Stimulated activated CD4-positive, alpha-beta T cell treated with anti-CD3 and anti-CD28 coated beads, Interleukin-1b, Interleukin-23, amount 100 ng/mL, for 48 hours (primary cell): ENCODE measurements around the gene SOX2.
A peak's percentile ranks its signal among the peaks of the same experiment; 100 is the strongest.

Experiments
- DNase-seq: peaks from one replicate; pipeline ENCODE4 v3.0.0-alpha.2; 2020

Gene SOX2

DNA sequence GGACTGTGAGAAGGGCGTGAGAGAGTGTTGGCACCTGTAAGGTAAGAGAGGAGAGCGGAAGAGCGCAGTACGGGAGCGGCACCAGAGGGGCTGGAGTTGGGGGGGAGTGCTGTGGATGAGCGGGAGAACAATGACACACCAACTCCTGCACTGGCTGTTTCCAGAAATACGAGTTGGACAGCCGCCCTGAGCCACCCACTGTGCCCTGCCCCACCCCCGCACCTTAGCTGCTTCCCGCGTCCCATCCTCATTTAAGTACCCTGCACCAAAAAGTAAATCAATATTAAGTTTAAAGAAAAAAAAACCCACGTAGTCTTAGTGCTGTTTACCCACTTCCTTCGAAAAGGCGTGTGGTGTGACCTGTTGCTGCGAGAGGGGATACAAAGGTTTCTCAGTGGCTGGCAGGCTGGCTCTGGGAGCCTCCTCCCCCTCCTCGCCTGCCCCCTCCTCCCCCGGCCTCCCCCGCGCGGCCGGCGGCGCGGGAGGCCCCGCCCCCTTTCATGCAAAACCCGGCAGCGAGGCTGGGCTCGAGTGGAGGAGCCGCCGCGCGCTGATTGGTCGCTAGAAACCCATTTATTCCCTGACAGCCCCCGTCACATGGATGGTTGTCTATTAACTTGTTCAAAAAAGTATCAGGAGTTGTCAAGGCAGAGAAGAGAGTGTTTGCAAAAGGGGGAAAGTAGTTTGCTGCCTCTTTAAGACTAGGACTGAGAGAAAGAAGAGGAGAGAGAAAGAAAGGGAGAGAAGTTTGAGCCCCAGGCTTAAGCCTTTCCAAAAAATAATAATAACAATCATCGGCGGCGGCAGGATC, at the start of gene SOX2:
TSS of gene SOX2 (plus strand) at position 601 of the 811 bp plus-strand sequence. CDS start 436 bp downstream, outside the sequence.
- no peak for DNase-seq

DNA sequence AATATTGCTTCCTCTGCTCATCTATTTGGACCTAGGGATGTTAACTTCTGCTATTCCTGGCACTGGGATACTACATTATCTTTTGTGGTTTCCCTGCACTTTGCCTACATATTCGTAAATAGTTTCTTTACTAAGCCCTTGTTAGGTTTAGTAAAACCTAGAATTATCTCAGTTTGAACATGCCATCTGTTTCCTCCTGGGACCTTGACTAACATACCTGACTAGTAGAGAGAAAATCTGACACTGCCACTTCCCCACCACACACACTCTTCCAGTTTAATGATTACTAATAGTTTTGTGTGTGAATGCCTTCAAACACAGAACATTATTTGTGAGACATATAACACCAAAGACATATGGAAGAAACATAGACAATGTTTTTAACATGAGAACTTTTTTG, 28.2 kb upstream of the SOX2 start:
- no peak for DNase-seq

DNA sequence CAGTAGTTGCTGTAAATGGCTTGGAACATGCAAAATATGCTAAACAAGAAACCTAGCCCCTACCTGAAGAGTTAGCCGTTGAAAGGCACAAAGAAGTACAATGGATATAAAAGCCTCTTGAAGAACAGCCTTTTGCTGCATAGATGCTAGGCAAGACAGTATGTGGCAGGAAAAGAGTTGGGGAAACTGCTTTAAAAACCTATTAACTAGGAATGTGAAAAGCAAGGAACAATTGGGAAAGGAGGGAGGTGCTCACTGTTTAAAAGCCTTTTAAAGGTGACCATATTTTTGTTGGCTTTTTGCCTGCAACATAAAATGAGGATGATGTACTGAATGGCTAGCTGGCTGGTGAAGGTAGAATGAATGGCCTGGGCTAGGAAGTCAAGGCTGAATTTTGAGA, 24.5 kb upstream of the SOX2 start:
- DNase-seq: no peak

DNA sequence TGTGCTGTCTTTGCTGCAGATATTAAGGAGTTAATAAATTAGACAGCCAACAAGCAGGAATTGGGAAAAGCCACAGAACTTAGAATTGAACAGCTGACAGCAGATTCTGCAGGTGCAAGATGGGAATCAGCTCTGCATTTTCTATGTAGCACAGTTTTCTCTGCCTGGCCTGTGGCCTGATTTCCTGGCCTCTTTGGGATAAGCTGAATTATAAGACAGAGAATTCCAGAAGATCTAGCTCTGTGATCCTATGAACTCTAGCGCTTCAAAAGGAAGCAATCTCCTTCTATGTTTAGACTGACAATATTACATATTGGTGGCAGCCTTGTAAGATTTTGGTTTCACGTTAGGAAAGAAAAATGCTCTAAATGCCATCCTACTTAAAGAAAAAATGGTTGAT, 24.0 kb upstream of the SOX2 start:
- DNase-seq: no peak

DNA sequence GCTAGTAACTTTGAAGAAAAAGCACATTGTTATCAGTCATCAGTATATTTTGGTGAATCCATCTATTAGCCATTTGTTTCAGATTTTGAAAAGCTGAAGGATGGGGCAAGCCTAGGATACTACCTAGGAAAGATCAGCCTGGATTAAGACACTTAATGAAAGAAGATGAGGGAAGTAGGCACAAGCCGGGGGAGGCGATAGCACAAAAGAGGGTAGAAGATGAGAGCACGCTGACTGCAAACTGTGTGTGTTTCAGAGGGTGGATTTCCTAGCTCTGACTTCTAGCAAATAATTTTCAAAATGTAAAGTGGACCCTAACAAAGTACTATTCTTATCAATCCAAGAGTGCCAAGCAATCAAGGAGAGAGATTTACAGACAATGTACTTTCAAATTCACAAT, 22.2 kb upstream of the SOX2 start:
- DNase-seq: no peak

DNA sequence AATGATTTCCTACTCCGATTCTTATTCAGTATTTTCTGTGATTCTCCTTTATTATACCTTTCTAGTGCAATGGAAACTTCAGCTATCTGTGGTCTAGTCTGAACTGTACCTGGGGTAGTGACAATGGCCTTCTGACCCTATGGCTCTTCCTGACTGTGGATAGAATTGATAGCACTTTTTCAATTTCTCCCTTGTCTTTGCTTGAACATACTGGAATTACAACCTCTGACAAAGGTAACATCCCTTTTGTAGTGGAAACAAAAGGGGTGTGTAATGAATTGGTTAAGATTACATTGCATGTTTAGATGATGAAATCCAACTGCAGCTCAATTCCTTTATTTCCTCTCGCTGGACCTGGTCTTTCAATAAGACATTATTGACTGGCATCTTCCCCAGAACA, 21.0 kb upstream of the SOX2 start:
- no peak for DNase-seq

DNA sequence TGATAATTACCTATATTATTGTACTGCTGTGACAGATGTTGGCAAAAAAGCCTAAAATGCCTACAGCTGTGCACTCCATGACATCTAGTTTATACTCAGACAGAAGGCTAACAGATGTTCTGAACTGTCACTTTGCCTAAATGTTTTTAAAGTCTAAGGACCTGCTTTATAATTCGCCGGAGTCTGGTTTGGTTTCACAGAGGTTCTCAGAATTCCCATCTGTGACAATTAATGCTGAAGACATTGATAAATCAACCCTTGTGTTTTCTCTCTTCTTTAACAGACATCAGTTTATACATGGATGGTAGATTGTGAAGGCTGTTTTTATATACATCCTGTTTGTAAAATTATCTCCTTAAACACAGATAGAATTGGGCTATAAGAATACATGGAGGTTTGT, 19.8 kb upstream of the SOX2 start:
- DNase-seq: no peak

DNA sequence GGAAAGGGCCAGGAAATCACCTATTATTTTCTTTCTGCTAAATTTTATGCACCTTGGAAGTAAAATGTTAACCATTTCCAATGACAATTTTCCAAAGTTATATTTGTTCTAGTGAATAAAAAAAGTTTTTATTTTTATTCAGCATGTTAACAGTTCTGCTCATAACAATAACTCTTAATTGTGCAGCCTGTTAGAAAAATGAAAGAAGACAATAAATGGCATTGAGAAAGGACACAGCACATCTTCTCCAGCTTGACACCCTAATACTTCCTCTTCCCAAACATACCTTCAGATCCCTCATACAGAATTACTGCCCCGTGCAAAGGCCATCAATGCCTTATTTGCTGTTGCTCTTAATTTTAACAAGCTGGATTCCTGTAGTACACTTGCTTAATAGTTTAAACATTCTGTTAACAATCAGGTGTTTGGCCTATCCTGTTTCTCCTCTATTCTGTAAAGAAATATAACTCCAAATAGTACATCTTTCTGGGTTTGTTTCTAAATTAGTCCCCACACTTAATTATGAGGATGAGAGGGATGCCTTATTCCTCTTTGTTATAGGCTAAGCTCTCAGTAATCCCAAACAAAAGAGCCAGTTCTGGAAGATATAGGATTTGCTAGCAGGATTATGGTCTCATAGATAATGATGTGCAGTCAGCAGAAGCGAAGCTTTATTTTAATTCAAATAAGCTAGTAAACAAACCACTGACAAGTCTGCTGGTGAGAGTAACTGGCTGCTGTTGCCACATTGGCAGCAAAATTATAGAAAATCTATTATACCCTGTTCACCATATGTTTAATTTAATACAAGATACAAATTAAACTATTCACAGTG, 19.2 kb upstream of the SOX2 start:
- DNase-seq: no peak

DNA sequence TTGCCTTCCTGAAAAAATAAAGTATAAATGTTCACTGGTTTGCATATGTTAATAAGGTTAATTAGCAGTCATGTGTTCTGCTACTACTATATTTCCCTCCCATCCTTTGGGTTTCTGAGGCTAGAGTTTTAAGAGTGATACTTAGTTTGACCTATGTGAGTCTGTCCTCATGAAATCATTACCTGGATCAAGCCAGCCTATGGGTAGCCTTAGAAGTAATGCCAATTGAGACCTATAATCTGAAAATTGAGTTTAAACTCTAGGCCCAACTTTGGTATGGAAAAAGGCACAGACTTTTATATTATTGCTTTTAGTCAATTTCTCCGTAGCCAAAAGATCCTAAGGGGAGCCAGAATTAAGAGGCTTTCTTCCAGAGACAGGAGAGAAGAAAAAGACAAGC, 18.4 kb upstream of the SOX2 start:
- DNase-seq: no peak

DNA sequence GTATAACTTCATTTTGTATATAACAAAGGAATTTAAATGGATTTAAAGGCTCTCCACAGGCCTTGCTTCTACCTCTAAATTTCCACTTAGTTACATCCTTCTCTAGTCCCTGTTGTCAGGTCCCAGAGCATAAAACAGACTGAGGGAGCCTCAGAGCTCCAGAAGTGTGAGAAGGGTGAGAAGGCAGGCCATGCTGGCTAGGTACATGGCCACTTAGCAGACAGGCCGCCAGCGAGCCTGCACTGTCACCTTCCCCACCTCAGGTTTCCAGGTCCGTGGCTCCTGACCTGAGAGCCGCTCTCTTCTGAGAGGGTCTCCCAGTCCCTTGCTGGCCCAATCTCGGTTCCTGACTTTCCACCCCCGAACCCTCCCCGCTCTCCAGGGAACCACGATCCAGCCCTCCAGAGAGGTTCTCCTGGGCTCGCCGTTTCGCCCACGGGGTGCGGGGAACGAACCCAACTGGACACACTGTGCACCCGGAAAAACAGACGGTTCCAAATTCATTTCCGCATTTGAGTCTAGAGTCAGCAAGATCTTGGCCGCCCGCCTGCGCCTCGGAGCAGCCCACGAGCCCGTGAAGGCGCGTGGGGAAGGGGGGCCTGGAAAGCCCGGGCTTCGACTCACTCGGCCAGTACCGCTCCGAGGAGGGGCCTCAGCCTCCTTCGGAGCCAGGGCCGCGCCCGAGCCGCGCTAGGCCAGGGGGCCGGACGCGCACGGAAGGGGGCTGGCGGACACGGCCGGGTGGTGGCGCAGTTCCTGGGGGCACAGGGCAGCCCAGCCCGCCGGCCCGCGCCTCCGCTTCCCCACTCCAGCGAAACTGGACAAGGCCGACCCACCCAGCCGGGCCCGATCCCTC, 16.7 kb upstream of the SOX2 start:
- no peak for DNase-seq

DNA sequence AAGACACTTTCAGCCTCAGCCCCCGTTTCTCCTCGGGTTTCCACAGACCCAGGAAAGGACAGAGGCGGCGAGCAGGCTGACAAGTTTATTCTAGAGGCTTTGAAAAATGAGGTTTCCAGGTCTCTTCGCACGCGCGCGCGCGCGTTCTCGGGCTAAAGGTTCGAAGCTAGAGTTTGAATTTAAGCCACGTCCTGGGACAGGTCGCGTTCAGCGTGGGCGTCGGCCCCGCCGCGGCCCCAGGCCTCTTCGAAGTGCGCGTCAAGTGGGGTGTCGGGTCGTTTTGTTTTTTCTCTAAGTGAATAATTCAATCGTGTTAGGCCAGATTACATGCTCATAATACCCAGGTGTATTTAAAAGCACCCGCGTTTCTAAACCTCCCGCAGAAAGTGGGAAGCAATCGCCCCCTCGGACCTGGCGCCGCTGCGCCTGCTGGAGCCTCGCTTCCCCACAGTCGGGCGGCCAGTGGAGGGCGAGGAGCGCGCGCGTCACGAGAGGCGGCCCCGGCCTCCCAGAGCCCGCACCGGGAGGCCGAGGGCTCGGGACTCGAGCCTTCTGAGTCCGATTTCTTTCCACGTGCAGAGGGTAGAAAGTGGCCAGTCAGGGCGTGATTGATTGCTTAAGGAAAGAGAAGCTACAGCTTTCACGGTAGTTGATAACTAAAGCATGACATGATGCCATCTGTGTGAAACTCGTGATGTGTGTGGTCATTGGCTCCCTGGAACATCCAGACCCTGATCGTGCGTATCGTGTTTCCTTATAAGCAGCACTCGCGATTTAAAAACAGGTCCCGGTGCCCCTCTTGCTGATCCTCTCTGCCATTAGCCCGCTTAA, 15.8 kb upstream of the SOX2 start:
- DNase-seq: no peak

DNA sequence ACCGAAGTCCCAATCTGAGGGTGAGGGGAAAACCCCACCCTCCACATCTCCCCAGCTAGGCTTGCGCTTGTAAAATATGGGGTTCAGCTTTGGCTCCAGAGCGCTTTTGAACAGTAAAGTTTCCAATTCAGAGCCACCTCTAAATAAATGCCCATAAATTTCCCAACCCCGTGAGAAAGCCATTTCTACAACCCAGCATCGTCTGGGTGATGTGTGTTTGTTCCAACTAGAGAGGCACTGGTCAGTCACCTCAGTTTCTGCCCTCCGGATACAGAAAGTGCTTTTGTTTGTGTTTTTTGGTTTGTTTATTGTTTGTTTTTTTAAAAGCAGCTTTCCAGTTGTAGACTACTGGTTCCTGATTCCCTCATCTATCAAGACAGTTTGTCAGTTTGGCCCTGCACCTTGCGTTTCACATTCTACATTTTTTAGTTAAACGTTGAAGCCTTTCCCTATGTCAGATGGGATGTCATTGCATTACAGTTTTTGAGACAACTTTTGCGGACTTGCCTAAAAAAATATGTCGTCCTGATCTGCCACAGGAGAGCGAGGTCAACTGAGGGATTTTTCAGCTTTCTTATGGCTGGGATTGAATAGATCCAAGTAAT, 15.0 kb upstream of the SOX2 start:
- DNase-seq: no peak

DNA sequence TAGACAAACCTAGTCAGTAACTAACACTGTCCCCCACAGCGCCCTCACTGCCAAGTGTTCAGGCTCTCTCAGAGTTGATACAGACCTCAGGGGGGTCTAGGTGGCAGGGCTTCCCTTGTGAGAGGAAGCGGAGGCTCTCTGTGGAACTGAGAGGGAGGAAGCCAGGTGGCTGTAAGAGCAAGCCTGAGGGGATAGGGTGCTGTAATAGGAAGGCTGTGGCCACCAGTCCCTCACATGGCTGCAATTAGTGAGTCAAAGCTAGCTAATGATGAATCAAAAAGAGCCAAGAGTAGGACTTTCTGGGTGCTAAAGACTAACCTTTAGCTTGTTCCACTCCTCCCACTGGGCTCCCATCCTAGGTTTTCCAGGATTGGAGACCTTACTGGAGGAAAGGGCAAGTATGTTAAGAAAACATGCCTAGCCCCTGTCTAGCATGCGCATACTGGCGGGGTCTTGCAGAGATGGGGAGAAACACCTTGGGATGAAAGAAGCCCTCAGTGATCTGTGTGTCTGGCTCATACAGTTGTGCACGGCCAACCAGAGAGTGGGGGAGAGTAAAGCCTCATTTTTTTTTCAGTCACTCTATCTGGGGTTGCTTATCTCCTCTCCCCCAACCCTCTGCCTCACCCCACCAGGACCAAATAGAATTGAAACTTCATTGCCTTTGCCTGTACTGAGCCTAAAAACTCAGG, 13.3 kb upstream of the SOX2 start:
- DNase-seq: no peak

DNA sequence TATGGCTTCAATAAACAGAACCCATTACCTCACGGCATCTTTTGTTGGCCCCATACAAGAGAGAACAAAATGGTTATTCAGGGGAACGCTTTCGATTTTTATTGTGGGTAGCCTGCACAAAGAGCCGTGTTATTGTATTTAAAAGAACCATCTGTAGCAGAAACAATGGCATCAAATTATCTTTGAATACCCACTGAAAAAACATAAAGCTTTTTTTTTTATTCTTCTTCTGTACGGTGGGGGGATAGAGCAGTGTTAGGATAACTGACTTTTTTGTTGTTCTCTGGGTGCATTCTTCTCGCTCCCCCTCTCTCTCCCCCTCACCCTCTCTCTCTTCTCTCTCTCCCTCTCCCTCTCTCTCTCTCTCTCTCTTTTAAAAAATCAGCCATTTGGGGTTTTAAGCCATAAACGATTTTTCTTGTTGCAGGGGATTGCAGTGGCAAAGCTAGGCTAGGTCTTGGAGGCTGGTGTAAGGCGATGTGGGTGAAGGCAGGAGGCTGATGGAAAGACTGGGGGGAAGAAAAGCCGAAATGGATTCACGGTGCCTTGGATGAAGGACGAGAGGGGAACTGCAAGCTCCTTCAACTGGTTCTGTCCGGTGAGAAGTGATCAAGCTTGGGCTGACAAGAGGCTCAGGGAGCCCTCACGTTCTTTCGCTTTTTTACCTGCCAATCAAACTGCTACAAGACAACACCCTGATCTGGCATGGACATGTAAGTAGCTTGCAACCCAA, 12.4 kb upstream of the SOX2 start:
- no peak for DNase-seq

DNA sequence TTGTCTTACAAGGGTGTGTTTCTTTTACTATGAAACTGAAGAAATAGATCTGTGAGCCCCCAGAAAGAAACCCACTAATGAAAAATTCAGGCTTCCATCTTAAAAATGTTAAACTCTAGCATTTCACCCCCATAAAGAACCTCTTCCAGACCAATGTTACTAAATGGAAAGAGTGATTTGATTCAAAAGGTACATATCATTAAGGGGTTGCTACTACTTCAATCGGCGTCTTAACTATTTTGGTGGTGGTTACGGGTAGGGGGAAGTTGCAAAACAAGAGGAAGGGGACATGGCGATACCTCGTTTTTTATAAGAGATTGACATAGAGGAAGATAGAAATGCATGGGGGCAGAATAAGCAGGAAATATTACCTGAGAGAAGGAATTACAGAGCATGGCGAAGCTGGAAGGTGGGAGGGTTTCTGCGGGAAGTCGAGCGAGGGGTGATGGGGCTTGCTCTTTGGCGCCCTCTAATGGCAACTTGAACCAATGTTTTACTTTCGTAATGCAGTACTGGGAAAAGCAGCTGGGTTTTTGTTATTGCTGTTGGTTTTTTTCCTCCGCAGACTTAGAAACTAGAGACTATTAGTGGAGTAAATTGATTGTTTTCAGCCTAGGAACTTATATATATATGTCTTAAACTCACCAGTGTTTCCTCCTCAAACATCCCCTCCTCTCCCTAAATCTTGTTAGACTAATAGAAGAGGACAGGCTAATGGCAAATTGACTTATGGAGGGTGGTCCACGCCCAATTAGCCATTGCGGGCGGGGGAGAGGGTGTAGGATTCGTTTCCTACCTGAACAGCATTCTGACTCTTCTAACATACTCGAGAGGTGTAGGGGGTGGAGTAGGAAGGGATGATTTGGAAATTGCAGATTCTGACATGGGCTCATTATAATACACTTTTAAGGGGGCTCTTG, 11.3 kb upstream of the SOX2 start:
- DNase-seq: peak; percentile 39

DNA sequence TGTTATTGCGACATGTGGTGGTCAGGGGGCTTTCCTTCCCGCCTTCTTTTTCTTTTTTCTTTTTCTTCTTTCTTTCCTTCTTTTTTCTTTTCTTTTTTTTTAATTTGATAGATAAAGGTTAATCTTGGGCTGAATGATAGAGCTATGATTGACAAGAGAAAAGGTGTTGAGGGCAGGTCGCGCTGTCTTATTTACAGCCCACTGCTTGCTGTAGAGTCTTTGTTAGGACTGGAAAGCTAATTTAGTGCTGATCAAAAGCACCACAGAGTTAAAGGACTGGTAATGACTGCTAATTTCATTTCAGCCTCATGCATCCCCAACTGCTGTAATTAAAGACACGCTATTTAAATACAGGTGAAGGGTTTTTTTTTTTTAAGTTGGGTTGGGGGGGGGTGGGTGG, 10.6 kb upstream of the SOX2 start:
- no peak for DNase-seq

DNA sequence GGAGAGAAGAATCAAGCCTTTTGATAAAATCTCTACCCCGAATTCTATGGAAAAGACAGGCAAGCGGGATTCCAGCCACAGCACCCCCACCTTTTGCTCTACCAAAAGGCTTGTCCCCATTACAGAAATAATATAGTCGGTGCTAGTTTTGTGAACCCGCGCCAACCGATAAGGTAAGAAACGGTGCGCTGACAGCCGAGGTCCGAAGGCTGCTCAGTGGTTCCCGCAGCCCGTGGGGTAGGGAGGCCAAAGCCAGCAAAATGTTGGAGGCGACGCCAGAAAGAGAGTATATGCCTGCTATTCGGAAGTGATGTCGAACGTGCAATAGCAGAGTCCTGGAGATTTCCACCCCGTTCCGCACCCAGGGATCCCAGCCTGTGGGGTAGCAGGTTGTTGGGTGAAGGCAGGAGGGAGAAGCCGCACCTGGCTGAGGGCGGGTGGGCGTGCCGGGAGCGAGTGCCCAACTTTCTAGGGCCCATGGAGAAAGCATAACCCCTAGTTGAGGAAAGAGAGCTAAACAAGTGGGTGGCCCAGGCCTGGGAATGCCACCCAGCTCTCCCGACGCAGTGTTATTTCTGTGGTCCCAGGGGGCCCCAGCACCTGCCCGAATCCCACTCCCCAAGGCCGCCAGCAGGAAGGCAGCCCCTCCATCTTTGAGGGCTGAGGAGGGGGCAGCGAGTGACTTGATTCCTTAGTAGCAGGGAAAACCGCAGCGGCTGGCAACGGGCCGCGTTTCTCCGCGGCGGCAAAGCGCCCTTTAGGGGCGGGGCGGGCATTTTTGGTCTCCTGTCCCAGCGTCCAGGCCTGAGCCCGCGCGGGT, 7.9 kb upstream of the SOX2 start:
- DNase-seq: no peak

DNA sequence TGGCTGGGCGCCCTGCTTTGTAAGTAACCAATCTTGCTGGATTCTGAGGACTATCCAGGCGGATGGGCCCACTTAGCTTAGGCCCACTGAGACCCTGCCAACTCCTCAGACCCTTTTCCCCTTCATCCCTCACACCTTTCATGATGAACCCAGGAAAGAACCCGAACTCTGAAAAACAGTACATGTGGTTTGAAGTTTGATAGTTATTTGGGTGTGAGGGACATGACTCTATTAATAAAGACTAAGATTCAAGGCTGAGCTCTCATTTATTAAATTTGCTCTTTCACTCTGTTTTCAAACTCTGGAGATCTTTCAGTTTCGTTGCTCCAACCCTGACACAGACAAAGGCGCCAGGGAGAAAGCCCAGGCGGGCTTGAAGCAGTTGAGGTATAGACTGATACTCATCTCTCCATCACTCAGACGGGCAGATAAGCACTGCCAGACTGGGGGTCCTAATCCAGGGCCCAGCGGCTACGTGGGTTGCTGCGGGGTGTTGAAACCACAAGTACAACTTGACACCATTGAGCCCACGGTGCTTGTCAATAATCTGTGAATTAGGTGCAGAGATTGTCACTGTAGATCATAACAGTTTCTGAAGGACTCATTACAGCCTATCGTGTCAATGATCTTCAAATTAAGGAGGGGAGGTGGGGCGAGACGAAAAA, 7.2 kb upstream of the SOX2 start:
- DNase-seq: no peak
